NCI-H187 treated with DMSO at 0.1 percent for 48 hours (cell line): ENCODE data around the gene ATP5PD.
"Not testable (repeated sequence)": the region's sequence is repeated elsewhere in the genome, so short reads cannot be mapped to it uniquely, and the experiment has no call there.

Experiments used
- DNase-seq: peaks from one replicate; lab custom pipeline; 2025; lab: John Stamatoyannopoulos, UW

The ATP5PD gene

DNA sequence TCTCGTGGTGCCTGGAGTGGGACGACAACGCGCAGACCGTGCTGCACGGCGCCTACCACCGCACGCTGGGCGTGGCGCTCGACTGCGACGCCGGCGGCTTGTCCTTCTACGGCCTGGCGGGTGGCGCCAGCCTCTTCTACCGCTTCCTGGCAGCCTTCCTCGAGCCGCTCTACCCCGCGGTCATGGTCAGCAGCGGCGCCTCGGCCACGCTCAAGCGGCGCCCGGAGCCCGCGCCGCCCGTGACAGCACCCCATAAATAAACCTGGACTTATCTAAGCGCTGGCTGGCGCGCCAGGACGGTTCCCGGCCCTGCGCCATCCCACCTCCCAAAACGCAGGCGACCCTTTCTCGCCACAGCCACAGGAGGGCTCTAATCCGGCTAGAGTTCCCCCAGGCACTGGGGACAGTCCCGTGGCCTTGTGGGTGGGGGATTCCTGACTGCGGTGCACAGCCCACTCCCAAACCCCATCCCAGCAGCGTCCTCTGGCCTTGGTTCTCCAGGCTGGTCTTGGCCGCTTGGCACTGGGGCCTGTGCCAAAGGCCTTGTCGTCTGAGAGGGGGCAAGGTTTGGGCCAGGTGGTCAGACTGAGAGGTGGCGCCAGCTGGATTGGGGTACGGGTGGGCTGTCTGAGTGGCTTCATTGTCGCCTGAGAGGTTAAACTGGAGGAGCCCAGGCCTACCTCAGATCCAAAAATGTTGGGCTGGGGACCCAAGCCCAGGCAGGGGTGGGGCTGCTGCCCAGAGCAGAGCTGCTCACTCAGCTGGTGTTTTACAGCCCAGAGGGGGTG lies 30.9 kb upstream of the ATP5PD start:
- no peak for DNase-seq

DNA sequence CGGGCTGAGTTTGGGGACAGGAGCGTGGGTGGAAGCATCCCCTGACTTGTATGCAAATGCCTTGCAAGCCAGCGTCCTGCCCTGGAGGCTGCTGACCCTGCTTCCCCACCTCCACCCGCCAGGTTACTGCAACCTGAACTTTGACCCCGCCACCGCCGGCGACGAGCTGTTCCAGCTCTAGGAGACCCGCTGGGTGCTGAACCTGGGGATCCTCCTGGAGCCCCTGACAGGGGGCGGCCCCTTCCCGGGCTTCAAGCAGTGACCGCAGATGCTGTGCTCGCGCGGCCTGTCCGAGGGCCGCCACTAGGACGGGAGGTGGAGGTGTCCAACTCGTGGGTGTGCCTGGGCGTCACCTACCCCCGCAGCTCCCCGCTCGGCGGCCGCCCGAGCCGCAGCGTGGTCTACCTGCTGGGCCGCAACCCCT lies 30.3 kb upstream of the ATP5PD start:
- DNase-seq = no peak

DNA sequence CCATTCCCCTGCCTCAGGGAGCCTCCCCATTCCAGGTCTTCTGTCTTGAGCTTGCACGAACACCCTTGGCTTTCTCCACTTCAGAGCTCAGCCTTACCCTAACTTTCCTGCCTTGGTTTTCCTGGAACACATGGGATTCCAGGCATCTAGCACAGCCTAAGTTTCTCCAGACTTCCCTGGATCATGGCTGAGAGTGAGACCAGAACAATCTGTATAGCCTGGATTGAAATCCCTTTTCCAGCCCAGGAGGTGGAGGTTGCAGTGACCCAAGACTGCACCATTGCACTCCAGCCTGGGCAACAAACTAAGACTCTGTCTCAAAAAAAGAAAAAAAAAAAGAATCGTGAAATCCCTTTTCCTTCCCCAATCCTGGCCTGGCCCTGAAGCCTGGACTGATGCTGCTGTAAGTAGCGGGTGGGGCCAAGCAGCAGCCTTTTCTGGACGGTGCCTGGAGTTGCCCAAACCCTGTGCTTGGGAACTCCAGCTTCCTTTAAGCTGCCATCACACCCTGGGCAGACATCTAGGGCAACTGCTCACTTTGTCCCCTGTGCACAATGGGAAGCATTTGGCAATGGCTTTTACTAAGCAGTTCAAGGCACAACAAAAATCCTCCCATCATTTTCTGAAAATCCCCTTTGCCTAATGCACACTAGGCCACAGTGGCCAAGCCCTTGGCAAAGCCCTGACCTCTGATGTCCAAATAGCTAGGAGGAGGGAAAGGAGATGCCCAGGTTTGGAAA lies 29.0 kb upstream of the ATP5PD start:
- DNase-seq = no peak

DNA sequence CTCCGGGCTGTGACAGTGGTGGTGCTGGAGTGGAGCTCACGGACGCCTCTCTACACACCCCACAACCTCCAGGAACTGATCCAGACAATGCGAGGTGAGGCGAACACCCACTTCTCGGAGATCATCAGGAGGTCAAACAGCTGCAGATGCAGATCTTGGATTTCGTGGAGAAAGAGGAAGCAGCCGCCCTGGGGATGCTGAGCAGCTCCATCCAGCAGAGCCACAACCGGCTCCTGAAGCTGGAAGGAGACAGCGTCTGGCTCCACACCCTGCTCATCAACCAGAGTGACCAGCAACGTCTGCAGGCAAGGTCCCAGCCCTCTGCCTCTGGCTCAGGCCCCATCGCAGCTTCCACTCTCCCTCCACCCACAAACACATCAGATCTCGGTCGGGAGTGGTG lies 27.8 kb upstream of the ATP5PD start:
- no peak for DNase-seq

DNA sequence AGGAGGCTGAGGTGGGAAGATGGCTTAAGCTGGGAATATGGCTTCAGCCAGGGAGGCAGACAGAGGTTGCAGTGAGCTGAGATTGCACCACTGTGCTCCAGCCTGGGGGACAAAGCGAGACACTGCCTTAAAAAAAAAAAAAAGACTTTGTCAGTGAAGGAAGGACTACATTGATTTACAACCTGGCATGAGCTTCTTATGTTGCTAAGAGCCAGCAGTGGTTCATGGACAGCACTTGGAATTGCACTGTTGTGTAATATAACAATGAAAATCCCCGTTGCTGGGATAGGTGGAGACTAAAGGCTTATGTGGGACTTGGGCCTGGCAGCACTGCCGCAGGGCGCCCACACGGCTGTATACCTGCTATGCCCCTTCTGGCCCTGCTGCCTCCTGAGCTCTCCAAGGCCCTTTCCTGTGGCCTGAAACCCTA lies 26.9 kb upstream of the ATP5PD start:
- DNase-seq = no peak

DNA sequence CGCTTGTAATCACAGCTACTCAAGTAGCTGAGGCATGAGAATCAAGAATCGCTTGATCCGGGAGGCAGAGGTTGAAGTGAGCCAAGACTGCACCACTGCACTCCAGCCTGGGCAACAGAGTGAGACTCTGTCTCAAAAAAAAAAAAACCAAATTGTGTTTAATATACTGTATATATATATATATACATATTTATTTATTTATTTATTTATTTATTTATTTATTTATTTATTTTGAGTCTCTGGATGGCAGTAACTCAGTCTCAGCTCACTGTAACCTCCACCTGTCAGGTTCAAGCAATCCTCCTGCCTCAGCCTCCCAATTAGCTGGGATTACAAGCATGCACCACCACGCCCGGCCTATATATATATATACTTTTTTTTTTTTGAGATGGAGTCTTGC lies 26.1 kb upstream of the ATP5PD start:
- DNase-seq = not testable (repeated sequence)

DNA sequence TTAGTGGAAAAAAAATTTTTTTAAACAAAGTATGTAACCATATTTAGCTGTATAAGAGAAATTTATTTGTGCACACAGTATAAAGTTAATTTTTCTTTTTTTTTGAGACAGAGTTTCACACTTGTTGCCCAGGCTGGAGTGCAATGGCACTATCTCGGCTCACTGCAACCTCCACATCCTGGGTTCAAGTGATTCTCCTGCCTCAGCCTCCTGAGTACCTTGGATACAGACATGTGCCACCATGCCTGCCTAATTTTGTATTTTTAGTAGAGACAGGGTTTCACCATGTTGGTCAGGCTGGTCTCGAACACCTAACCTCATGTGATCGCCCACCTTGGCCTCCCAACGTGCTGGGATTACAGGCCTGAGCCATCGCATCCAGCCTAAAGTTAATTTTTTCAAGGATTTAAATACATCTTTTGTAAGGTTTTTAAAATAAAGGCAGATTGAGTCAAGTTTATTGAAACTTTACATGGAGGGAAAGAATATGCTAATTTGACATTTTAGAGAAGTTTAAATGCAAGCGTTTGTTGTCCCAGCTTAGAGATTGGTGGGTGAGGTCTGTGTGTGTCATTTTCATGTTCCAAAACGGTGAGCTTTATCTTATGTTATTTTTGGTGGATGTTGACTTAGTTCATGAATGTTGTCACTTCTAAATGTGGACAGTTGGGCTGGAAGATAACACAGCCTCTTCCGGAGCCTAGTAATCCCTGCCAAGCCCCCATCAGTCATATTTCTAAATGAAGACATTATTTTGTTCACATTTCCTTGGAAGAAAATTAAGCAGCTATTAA lies 24.9 kb upstream of the ATP5PD start:
- DNase-seq = not testable (repeated sequence)

DNA sequence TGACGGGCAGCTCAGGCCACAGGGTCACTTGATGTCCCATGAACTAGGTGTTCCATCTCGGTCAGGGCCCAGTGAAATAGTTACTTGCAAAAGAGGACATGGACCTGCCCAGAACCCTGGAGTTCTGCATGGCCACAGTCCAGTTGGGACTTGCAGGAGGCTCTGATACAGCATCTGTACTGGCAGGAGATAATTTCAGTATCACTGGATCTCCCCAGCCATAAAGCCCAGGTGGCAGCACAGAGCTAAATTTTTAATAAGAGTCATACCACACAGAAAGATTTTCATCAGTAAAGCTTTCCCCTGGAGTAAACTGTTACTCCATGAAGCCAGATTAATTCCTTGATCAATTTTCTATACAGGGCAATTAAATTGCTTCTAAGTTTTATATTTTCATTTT lies 23.0 kb upstream of the ATP5PD start:
- no peak for DNase-seq

DNA sequence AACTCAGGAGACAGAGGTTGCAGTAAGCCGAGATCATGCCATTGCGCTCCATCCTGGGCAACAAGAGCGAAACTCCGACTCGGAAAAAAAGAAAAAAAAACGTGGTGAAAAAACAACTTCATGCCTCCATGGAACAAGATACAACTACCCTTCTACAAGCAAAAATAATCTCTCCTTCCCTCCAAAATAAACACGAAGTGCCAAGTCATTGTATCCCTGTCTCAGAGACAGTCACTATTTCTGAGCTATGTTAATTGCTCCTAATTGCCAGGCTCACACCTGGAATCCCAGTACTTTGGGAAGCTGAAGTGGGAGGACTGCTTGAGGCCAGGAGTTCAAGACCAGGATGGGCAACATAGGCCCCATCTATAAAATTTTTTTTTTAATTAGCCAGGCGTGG lies 22.0 kb upstream of the ATP5PD start:
- no peak for DNase-seq

DNA sequence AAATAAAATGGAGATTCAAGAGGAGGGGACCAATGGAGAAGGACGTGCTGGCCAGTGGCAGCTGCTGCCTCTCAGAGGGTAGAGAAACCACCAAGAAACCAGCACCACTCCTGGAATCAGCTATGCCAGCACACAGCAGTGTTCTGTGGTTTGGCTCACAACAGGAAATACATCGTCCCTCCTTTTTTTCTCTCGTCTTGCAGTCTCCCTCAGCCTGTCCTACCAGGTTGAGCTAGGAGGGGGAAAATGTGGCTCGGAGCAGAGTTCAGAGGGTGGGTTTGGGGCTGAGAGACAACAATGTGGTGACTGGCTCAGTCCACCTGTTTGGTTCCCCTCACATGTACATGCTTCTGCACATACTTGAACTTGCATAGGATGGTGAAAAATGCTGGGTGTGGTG lies 21.1 kb upstream of the ATP5PD start:
- no peak for DNase-seq

DNA sequence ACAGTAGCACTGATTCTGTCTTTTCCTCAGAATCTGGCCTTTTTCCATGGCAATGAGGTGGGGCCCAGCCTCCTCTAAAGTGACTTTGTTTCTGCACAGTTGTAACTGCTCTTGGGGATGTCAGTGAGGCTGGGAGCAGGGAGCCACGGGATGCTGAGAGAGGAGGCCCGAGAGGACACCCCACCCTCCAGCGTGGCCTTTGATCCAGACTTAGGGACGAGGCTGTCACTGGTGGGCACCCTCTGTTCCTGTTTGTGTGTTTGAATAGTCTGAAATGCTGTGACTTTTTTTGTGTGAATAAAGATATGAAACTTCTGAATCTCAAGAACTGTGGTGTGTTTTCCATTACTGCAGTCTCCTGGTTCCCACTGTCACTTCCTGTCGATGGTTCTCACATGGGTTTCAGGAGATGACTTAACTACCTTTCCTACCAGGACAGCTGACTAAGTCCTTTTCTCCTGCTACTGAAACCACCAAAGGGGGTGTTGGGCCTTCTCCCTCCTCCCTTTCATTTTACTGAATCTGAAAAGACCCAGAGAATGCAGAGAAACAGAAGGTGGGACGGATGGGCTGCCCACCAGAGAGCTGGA lies 18.9 kb upstream of the ATP5PD start:
- DNase-seq = no peak

DNA sequence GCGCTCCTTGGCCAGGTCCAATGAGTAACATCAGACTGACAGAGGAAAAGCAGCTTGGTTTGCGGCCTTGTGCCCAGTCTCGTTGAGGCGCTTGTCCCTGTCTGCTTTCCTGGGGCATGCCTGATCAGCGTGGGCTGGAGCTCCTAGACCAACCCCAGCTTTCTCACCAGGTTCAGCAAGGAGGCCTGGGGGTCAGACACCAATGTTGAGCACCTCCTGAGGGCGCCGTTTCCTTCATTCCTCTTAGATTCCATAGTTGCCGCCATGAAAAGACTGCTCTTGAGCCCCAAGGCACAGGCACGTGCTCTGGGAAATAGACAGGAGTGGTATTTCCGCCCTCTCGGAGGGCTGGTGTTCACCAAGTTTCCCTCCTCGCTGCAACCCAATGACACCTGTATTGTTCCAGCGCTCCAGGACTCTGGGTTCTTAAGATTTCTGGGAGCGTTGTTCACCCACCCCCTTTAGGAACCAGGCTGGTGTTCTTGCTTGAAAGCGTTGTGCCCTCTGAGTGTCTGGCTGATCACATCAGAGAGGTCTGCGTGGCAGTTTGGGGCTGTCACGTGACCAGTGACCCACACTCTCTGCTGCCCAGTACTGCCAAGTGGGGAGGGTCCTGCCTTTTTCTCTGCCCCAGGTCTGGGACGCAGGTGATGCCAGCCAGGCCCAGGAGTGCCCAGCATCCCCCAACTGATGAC lies 18.2 kb upstream of the ATP5PD start:
- DNase-seq = no peak

DNA sequence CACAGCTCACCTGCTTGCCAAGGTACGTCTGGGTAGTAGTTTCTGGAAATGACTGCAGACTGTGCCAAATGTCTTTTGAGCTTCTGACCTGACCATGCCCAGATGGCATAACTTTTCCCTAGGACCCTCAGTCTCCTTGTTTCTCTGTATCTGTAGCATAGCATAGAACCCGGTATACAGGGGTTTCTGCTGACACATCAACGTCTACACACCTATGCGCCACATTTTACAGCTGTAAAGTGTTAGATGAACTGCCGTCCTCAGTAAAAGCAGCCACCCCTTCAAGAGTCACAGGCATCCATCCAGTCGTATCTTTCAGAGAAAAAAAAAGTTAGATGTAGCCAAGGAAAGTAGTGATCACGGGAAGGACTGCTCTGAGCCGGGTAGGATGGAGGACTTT lies 17.7 kb upstream of the ATP5PD start:
- no peak for DNase-seq

DNA sequence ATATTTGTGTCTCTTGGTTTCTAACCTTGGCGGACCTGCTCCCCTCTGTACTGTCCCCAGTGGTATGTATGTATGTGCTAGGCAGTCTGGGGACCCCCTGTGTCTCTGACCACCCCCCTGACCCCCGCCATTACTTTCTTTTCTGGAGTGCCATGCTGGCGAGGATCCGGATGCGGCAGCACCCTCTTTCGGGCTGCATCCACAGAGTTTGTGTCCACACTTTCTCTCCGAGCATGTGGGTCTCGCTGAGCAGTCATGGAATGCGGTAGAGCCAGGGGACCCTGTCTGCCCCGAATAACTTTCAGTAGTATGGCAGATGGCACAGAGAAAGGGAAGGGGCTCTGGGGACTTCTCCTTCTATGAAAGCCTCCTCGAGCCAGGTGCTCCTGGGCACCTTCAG lies 17.3 kb upstream of the ATP5PD start:
- no peak for DNase-seq

DNA sequence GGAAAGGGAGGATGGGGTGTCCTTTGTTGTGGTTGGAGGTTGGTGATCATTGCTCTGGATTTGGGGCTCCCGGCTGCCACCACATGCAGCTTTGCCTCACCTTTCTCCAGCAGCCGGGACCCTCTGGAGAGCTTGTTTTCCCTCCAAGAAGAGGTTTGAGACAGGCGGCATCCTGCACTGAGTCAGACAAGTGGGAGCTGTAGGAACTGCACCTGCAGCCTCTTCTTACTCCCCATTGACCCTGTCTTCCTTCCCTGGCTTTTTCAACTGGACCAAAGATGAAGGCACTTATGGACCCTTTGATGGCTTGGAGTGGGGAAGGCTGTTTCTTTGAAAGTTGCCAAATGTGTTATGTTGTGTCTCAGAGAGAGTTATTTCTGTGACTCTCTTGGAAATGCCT lies 16.9 kb upstream of the ATP5PD start:
- no peak for DNase-seq

DNA sequence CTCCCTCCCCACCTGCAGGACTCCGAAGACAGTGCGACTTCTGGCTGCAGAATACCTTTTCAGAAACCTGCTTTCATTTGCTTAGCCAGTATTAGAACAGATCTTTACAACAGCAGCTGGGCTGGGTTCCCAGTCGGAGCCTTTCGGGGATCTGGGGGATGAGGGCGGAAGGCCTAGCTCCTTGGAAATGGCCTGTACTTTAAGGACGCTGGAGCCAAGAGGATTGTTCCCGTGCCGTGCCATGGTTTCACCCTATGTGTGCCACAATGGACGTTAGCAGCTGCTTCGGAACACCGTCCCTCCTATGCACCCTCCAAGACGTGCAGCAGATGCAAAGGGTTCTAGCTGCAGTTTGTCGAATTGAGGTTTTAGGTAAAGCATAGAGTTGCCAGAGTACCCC lies 16.4 kb upstream of the ATP5PD start:
- no peak for DNase-seq

DNA sequence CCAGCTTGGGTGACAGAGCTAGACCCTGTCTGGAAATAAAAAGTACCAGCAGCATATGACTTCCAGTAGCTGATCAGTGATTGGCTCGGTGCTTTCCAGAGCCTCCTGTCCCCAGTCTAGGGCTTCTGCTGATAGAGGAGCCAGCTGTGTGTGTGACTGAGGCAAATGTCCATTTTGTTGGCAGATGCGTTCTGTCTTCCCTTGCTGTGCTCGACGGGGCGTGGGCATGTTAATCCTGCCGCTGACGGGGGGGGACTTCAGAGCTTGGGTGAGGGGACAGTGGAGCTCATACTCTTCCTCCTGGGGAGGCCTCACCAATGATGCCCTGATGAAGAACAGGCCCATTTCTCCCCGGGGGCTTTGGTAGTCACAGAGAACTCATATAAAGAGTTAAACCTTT lies 14.8 kb upstream of the ATP5PD start:
- DNase-seq = no peak

DNA sequence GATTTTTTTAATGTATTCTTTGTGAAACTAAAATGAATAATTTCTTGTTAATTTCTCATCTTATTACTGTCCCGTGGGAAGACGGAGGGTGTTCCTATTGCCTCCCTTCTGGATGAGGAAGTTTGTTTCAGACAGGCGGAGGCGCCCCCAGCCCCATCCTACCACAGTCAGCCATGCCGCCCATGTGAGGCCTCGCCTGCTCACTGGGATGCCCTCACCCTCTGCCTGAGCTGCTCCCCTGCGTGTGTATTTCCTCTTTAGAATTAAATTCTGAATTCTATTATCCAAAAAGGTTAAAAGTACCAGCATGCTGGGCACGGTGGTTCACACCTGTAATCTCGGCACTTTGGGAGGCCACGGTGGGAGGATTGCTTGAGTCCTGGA lies 14.3 kb upstream of the ATP5PD start:
- no peak for DNase-seq

DNA sequence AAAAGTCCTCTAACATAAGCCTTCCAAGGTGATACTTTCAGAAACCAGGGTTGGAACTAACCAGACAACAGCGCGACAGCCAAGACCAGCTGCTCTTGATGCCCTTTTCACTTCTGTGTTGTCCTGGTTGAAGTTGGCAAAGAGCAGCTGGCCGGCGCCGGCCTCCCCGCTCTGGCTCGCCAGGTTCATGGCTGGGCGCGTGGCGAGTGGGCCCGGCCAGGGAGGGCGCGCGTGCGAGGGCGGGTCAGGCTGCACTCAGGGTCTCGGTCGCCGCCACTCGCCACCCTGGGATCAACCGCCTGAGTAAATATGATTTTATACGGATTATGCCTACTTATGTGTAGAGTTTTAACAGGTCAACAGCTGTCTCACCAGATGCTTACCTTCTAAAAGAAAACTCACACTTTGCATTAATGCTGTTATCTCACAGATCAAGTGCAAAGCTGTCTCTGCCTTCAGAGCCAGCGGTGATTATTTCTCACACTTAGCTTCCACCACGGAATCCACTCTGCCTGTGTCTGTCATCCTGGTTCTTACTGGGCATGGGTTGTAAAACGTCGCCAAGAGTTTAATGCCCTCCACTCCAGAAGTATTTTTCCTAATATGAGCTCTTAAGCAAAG lies 13.8 kb upstream of the ATP5PD start:
- no peak for DNase-seq

DNA sequence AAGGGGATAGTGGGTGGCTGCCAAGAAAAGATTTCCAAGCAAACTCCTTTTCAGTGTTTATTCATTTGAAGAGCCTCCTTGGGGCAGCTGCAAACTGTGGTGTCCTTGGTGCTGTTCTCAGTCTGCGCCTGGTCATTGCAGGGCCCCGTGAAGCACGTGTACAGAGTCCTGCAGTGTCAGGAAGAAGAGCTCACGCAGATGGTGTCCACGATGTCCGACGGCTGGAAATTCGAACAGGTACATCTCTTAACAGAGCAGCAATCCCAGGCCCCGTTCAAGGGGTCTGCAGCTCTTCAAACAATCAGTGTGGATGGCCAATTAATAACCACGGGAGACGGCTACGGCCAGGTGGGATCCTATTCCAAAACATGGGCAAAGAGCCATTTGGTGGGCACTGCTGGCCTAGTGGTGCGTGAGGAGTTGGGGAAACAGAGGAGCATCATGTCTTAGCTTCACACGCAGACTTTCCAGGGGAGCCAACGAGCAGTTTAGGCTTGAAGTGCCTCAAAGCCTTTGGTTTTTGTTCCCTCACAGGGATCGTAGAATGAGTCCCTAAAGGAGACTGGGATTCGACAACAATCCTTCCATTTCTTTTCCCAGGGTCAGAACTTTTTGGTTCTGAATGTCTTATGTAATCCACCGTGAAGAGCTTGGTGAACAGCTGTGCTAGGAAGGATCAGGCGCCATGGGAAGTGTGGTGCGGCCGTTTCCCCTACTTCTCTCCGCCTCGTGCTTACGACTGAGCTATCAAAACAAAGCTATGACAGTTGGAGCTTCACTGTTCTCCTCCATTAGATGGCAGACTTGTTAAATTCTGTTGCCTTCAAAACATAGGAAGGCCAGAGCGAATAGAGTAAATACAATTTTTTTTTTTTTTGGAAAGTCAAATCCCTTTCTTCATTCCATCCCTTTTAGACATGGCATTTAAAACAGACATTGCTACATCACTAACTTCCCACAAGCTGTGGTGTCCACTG lies 12.9 kb upstream of the ATP5PD start:
- no peak for DNase-seq
